GM18907 (cell line): Measurements from ENCODE around the gene CPTP.

Experiments used
- ATAC-seq: cut with Tn5 transposase; IDR thresholded peaks from one replicate; pipeline ENCODE4 v1.9.1; 2021; ENCODE audit warnings: mild to moderate bottlenecking, moderate library complexity; ENCODE audit not compliant: unreplicated experiment

Gene CPTP

GRCh38 chr1:1317420-1317819, 7.2 kb upstream of the CPTP start:
- ATAC-seq, result no peak

- ATAC-seq, result no peak
These were observed 6.4 kb upstream of the CPTP start for GRCh38 chr1:1318131-1318652.

GRCh38 chr1:1318777-1319645, 5.6 kb upstream of the CPTP start:
- no peak for ATAC-seq

DNA sequence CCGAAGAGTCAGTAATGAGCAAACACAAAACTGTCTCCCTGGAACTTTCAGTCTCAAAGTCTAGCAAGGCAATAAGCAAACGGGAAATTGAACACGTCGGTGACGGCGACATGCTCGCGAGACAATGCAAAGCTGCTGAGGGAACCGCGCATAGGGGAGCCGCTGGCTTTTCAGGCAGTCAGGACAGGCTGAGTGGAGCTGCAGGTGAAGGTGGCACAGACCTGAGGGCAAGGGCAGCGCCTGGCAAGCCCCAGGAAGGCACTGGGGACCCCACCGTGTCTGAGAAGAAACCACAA, 5.0 kb upstream of the CPTP start:
- ATAC-seq, result no peak

DNA sequence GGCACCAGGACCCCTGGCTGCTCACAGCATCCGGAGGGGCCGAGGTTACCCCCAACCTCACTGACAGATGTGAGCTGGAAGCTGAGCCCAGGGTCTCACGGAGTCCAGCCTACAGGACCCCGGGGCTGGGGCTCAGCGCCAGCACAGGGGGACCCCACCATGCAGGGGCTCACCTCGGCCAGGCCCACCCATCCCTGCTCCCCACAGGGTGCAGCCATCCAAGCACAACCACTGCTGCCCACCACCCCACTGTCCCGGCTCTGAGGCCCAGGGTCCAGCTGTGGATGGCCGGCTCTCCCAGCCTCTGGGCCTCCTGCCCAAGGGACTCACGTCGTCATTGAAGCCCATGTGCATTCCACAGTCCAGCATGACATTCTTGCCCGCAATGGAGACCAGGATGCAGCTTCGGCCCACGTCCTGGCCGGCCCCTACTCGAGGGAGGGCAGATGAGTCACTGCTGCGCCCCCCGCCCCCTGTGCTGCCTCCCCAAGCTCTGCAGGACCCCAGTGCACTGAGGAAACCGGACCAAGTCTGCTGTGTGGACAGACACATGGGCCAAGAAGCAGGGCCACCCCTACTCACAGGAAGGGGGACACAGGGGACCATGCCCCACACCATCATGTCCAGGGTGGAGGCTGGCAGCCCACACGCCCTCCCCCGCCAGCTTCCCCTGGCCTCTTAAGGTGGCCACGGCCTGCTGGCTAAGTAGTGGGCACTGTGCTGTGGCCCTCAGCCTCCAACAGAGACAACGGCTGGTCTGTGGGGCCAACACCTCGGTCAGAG, 3.7 kb upstream of the CPTP start:
- ATAC-seq, result no peak

DNA sequence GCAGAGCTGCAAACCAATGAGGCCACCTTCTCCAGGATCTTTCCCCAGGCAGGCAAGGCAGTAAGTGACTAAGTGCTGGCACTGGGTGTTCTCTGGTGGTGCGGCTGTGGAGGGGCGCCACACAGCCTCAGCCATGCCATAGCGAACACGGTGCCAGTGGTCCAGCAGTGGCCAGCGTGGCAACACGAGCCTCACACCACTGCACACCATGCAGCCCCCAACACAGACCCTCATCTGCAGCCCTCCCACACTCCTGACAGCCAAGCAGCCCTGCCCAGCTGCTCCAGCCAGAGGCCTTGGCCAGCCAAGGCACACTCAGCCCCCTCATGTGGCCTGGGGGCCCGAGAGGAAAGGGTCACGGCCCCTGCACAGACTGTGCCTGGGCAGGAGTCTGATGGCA, 3.1 kb upstream of the CPTP start:
- ATAC-seq, result no peak

DNA sequence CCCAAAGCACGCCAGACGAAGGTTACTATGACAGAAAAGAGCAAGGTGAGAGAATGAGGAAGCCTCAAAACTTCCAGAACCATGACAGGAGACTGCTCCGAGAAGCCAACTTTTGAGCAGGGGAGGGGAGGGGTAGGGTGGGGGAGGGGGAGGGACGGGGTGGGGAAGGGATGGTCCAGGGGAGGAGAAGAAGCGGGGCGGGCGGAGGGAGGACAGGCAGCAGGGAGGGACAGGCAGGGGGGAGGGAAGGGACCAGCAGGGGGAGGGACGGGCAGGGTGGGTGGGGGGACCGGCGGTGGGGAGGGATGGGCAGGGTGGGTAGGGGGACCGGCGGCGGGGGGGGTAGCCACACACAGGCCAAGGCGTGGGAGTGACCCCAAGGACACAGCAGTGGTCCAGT, 2.2 kb upstream of the CPTP start:
- ATAC-seq, result no peak

DNA sequence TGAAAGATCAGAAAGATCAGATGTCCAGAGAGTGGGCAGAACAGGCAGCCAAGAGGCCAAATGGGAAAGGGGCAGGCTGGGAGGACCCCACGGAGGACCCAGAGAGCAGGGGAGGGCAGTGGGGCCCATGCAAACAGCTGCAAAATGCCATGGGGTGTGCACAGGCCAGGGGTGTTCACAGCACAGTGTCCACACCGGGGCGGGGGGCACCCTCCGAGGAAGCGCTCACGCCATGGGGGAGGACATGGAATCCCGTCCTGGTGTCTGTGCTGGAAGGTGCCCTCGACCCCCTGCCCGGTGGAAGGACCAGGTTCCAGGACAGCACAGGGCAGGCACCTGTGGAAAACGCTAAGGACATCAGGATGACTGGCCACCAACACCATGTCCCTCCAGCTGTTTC, 1.6 kb upstream of the CPTP start:
- ATAC-seq, result no peak

DNA sequence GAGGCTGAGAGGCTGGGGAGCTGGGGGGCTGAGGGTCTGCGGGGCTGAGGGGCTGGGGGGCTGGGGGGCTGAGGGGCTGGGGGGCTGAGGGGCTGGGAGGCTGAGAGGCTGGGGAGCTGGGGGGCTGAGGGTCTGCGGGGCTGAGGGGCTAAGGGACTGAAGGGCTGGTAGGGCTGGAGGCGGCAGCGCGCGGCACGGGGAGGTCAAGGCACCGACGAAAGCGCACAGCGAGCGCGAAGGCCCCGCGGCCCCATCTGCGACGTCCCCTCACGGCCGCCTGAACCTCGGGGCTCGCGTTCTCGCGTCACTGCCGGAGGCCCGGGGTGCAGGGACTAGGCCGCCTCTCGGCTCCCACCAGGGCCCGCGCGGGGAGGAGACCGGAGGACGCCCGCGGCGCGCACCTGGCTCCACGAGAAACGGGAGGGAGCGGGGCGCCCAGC, 498 bp upstream of the CPTP start:
- ATAC-seq, result peak; percentile 30

- no peak for ATAC-seq
These were observed 879 bp downstream of the CPTP start for GRCh38 chr1:1325288-1326074.

GRCh38 chr1:1326075-1326605, 1.5 kb downstream of the CPTP start:
- no peak for ATAC-seq

DNA sequence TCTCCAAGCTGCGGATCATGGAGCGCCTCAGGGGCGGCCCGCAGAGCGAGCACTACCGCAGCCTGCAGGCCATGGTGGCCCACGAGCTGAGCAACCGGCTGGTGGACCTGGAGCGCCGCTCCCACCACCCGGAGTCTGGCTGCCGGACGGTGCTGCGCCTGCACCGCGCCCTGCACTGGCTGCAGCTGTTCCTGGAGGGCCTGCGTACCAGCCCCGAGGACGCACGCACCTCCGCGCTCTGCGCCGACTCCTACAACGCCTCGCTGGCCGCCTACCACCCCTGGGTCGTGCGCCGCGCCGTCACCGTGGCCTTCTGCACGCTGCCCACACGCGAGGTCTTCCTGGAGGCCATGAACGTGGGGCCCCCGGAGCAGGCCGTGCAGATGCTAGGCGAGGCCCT, 2.7 kb downstream of the CPTP start:
- no peak for ATAC-seq

- ATAC-seq, result no peak
These were observed 3.7 kb downstream of the CPTP start for GRCh38 chr1:1328254-1328653.

DNA sequence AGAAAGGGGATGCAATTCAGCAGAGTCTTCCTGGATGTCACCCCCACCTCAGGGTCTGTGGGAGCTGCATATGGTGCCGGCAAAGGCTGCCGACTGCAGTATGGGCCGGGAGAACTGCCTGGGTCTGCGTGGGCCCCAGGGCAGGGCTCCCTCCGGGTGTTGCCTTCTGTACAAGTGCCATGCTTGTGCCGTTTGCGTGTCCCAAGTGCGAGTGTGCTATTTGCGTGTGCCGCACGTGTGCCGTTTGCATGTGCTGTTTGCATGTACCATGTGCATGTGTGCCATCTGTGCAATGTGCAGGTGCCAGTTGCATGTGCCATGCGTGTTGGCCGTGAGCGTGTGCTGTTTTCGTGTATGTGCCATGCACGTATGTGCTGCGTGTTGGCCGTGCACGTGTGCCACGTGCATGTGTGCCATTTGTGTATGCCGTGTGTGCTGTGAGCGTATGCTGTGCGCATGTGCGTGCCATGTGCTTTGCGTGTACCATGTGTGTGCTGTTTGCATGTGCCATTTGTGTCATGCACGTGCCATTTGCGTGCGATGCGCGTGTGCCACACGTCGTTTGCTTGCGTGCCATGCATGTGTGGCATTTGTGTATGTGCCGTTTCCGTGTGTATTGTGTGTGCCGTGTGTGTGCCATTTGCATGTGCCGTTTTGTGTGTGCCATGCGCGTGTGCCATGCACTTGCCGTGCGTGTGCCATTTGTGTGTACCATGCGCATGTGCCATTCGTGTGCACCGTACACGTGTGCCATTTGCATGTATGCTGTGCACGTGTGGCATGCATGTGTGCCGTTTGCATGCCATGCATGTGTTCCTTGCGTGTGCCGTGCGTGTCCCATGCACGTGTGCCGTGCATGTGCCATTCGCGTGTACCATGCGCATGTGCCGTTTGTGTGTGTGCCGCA, 5.0 kb downstream of the CPTP start:
- no peak for ATAC-seq

GRCh38 chr1:1330366-1331067, 5.9 kb downstream of the CPTP start:
- ATAC-seq, result no peak

DNA sequence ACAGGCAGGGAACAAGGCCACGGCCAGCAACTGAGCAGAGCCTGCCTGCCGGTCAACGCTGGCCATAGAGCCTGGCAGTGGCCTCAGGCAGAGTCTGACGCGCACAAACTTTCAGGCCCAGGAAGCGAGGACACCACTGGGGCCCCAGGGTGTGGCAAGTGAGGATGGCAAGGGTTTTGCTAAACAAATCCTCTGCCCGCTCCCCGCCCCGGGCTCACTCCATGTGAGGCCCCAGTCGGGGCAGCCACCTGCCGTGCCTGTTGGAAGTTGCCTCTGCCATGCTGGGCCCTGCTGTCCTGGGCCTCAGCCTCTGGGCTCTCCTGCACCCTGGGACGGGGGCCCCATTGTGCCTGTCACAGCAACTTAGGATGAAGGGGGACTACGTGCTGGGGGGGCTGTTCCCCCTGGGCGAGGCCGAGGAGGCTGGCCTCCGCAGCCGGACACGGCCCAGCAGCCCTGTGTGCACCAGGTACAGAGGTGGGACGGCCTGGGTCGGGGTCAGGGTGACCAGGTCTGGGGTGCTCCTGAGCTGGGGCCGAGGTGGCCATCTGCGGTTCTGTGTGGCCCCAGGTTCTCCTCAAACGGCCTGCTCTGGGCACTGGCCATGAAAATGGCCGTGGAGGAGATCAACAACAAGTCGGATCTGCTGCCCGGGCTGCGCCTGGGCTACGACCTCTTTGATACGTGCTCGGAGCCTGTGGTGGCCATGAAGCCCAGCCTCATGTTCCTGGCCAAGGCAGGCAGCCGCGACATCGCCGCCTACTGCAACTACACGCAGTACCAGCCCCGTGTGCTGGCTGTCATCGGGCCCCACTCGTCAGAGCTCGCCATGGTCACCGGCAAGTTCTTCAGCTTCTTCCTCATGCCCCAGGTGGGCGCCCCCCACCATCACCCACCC, 6.7 kb downstream of the CPTP start, which contains the start of gene TAS1R3:
TAS1R3 (plus strand) TSS at position 213 of the 898 bp plus-strand sequence; CDS start at position 279, 66 bp downstream.
- no peak for ATAC-seq

GRCh38 chr1:1332031-1332755, 7.6 kb downstream of the CPTP start:
- no peak for ATAC-seq
